Natural killer cell (primary cell): Measurements from ENCODE around the gene MICAL2. TPM values are rescaled to one million over a fixed set of nuclear protein-coding genes. Genes with fewer than 3 reads are reported as not detected.

Experiments used
- ATAC-seq, 3 donors: fragments of 150-1000 bp in 2 of 3; fragments of 200-7000 bp in 1 of 3; cut with Tn5 transposase; 1 replicate in 1 of 3; 2 replicates in 2 of 3; pipeline ENCODE4 v1.10.0; 2021; ENCODE audit warnings: mild to moderate bottlenecking in 2 of 3, moderate library complexity in 2 of 3
- DNase-seq, 2 donors: peaks; one replicate each; pipeline versions ENCODE4 v3.0.0 to v3.0.0-alpha.2; 2013 to 2021; ENCODE audit warnings: mixed read lengths in 1 of 2
- H3K27ac ChIP-seq: one replicate; pipeline ENCODE4 v1.5.1; 2013; ENCODE audit warnings: mild to moderate bottlenecking, low read length
- H3K27me3 ChIP-seq: one replicate; pipeline ENCODE4 v1.6.1; 2013; ENCODE audit warnings: low read length; ENCODE audit not compliant: control insufficient read depth, insufficient read depth
- H3K36me3 ChIP-seq: one replicate; pipeline ENCODE4 v1.6.1; 2013; ENCODE audit warnings: low read length; ENCODE audit not compliant: control insufficient read depth, insufficient read depth
- H3K4me1 ChIP-seq: one replicate; pipeline ENCODE4 v1.6.1; 2013; ENCODE audit warnings: low read length; ENCODE audit not compliant: control insufficient read depth, insufficient read depth
- H3K4me3 ChIP-seq: one replicate; pipeline ENCODE4 v1.5.1; 2013; ENCODE audit warnings: low read length
- H3K9me3 ChIP-seq: one replicate; pipeline ENCODE4 v1.6.1; 2013; ENCODE audit warnings: low read length; ENCODE audit not compliant: control insufficient read depth, insufficient read depth
- H3K27ac Mint-ChIP-seq, 2 donors: one replicate each; pipeline ENCODE4 v1.8.0; 2022; ENCODE audit warnings: mild to moderate bottlenecking in 2 of 2, mixed read lengths in 2 of 2, moderate library complexity in 1 of 2
- H3K27me3 Mint-ChIP-seq, 2 donors: one replicate each; pipeline ENCODE4 v1.8.0; 2022; ENCODE audit warnings: low read depth in 2 of 2, mixed read lengths in 2 of 2
- H3K36me3 Mint-ChIP-seq: one replicate; pipeline ENCODE4 v1.8.0; 2022; ENCODE audit warnings: mixed read lengths
- H3K4me1 Mint-ChIP-seq, 2 donors: one replicate each; pipeline ENCODE4 v1.8.0; 2022; ENCODE audit warnings: mixed read lengths in 2 of 2
- H3K4me3 Mint-ChIP-seq: one replicate; pipeline ENCODE4 v1.8.0; 2022; ENCODE audit warnings: mild to moderate bottlenecking, moderate library complexity, mixed read lengths
- H3K9me3 Mint-ChIP-seq, 2 donors: one replicate each; pipeline ENCODE4 v1.8.0; 2022; ENCODE audit warnings: mixed read lengths in 2 of 2
- WGBS: methylation state at CpG from one replicate; pipeline ENCODE4 v1.1.7; 2013; ENCODE audit warnings: missing lambda C conversion rate; ENCODE audit not compliant: insufficient coverage; 5-methylcytosine and 5-hydroxymethylcytosine counted together
- intact Hi-C: fragments of 100-400 bp; cut with micrococcal nuclease; formaldehyde crosslinking; loops from one replicate; pipeline ENCODE4 v1.14.2; 2022
- total RNA-seq, 4 donors: library from RNA; stranded (reverse); fragments of 120-200 nt in 1 of 4; gene quantifications; one replicate each; pipeline versions ENCODE4 v1.2.3 to v1.2.4, GENCODE V29; 2013 to 2022
- TF ChIP-seq, protein P1 (sequence below): fragments of 200-600 bp; IDR thresholded peaks from one replicate; pipeline ENCODE4 v1.8.0; 2022; ENCODE audit warnings: antibody characterized with exemption

MICAL2 gene
- total RNA-seq, 3 donors from 2014 or later (not counting 1 experiment from before 2014, with no cell fraction given): 54.6 to 68.6 (median 57.4) TPM

DNA sequence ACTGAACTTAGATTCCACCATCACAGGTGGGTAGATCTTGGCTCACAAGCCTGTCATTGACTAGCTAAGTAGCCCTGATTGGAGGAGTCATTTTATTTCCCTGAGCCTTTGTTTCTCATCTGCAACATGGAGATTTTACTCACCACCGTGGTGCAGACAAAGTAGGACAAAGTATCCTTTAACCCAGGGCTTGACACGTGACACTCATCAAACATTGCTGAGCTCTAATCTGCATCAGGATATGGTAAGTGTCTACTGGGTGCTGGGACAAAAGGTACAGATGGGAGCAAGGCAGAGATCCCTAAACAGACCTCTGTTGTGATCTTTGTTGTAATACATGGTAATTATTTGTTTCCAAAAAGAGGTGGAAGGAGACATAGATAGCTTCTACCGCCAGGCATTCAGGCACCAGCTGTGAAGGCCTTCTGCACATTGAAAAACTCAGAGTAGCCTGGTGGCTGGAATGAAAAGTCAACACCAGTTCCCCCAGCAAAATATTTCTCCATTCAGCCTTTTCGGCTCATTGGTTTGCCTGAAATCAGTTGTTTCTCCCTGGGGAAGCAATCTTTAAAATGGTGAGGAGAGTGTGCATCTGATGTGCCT lies 18.3 kb upstream of the MICAL2 start:
- H3K36me3 Mint-ChIP-seq: no peaks in the 10 kb centered on the region
- TF ChIP-seq, protein P1, sequence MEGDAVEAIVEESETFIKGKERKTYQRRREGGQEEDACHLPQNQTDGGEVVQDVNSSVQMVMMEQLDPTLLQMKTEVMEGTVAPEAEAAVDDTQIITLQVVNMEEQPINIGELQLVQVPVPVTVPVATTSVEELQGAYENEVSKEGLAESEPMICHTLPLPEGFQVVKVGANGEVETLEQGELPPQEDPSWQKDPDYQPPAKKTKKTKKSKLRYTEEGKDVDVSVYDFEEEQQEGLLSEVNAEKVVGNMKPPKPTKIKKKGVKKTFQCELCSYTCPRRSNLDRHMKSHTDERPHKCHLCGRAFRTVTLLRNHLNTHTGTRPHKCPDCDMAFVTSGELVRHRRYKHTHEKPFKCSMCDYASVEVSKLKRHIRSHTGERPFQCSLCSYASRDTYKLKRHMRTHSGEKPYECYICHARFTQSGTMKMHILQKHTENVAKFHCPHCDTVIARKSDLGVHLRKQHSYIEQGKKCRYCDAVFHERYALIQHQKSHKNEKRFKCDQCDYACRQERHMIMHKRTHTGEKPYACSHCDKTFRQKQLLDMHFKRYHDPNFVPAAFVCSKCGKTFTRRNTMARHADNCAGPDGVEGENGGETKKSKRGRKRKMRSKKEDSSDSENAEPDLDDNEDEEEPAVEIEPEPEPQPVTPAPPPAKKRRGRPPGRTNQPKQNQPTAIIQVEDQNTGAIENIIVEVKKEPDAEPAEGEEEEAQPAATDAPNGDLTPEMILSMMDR: no peak
- no peaks in the 10 kb centered on the region for H3K9me3 Mint-ChIP-seq
- Histone ChIP-seq H3K9me3 (no peaks in the 10 kb centered on the region), H3K4me3 (no peak overlapping the region), H3K27ac (no peak overlapping the region), H3K36me3 (no peaks in the 10 kb centered on the region), H3K27me3 (no peaks in the 10 kb centered on the region), H3K4me1 (peaks cover 42% of the 10 kb centered on the region)
- H3K4me3 Mint-ChIP-seq: no peak overlapping the region
- 93% methylated on average over 4 of the region's 4 CpGs for WGBS
- peaks cover 21 to 29% of the 10 kb centered on the region in 2 donors for H3K27me3 Mint-ChIP-seq
- peaks cover 39 to 57% of the 10 kb centered on the region in 2 donors for H3K4me1 Mint-ChIP-seq
- ATAC-seq (no peak), DNase-seq (no peak)
- H3K27ac Mint-ChIP-seq: no peak overlapping the region
- intact Hi-C loops: no loop called here

DNA sequence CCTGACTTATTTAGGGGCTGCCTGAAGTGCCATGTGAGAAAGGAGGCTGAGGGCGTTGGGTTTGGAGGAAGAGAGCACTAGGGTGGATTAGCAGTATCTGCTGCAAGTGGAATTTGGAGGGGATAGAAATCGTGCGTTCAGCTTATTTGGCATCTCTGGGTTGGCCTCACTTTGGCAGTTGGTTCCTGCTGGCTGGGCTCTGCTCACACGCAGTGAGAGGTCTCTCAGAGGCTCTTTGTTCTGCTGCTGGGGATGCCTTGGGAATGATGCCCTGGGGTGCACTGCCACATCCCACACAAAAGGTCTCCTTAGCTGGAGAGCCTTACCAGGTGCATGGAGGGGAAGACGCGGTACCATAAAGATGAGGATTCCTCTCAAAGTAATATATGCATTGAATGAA lies 17.7 kb upstream of the MICAL2 start:
- H3K36me3 Mint-ChIP-seq: no peaks in the 10 kb centered on the region
- H3K27me3 Mint-ChIP-seq: peaks cover 24 to 29% of the 10 kb centered on the region in 2 donors
- no peak overlapping the region for H3K27ac ChIP-seq
- DNase-seq (no peak), ATAC-seq (no peak)
- H3K9me3 Mint-ChIP-seq: no peaks in the 10 kb centered on the region
- no peak overlapping the region for H3K27ac Mint-ChIP-seq
- H3K27me3 ChIP-seq: no peaks in the 10 kb centered on the region
- intact Hi-C loops: no loop called here
- H3K4me1 ChIP-seq: peaks cover 35% of the 10 kb centered on the region
- no peaks in the 10 kb centered on the region for H3K36me3 ChIP-seq
- H3K4me3 ChIP-seq: no peak overlapping the region
- no peaks in the 10 kb centered on the region for H3K9me3 ChIP-seq
- no peak overlapping the region for H3K4me3 Mint-ChIP-seq
- TF ChIP-seq, protein P1: no peak
- H3K4me1 Mint-ChIP-seq: peaks cover 32 to 50% of the 10 kb centered on the region in 2 donors
- 97% methylated on average over 6 of the region's 6 CpGs for WGBS

DNA sequence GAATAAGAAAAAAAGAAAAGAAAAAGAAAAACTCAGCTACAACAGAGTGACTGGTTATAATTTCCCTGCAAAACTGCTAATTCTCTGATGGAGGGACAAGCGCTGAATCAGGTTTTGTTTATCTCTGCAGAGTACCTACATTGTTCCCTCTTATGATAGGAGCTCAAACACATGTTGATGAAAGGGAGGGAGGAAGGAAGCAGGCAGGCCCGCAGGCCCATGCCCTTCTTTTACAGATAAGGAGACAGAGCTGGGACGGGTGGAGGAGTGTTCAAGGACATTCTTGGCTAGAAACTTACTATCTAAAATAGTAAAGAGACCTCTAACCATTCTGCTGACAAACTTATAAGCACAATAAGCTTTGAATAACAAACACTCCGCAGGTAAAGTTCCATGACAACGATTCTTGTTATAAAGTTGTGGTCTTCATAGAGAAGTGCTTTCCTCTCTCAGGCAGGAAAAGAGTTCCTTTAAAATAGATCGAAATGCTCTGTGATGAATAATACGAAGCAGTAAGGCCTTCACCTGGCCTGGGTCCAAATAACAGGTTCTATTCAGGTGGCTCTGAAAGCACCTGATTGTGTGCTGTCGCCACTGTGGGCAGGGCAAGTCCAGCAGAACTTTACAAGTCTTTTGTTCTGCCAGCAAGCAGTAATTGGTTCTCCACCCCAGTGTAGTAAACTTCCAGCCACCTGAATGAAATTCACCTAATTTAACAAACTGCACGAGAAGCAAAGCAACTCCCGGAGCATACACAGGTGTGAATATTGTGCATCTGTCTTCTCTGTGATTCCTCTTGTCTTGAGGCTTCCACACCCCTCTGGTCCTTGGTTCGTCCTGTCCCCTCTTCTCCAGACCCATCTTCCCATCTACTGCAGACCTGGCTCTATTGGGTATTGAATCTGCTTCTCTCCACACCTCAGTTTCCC lies 15.3 kb upstream of the MICAL2 start:
- H3K36me3 Mint-ChIP-seq: no peaks in the 10 kb centered on the region
- 74% methylated on average over 10 of the region's 11 CpGs for WGBS
- Histone ChIP-seq H3K4me3 (no peak overlapping the region), H3K4me1 (peaks cover 23% of the 10 kb centered on the region), H3K27me3 (no peaks in the 10 kb centered on the region), H3K9me3 (no peaks in the 10 kb centered on the region), H3K27ac (no peak overlapping the region), H3K36me3 (no peaks in the 10 kb centered on the region)
- no peak for DNase-seq
- no peaks in the 10 kb centered on the region for H3K9me3 Mint-ChIP-seq
- no peak for ATAC-seq
- H3K27me3 Mint-ChIP-seq: peaks cover 38 to 44% of the 10 kb centered on the region in 2 donors
- intact Hi-C loops: no loop called here
- H3K4me3 Mint-ChIP-seq: no peak overlapping the region
- peaks cover 31 to 49% of the 10 kb centered on the region in 2 donors for H3K4me1 Mint-ChIP-seq
- no peak overlapping the region for H3K27ac Mint-ChIP-seq
- TF ChIP-seq, protein P1: no peak
